Measurements from ENCODE around the gene FBXO31. TPM values are rescaled to one million over a fixed set of nuclear protein-coding genes. Genes with fewer than 3 reads are reported as not detected.

Gene FBXO31
- total RNA-seq, 2 donors from 2014 or later = 18.6 to 22.1 TPM

GRCh38 chr16:87335625-87336433 is 47.7 kb downstream of the FBXO31 start:
- Mint-ChIP-seq H3K4me1 (no peaks in the 10 kb centered on the region), H3K4me3 (no peak overlapping the region), H3K27ac (no peak overlapping the region), H3K27me3 (ENCODE audit: insufficient read depth) (no peaks in the 10 kb centered on the region), H3K36me3 (ENCODE audit: low read depth) (peaks cover 36% of the 10 kb centered on the region), H3K9me3 (no peaks in the 10 kb centered on the region)
- H3K4me3 ChIP-seq (ENCODE audit: low read length) = no peak overlapping the region
- no peaks in the 10 kb centered on the region for H3K4me1 ChIP-seq (ENCODE audit: control insufficient read depth, insufficient read depth, low read length)
- DNase-seq = no peak
- 92 to 97% methylated on average over 13 to 19 of the region's 19 CpGs for WGBS, 2 experiments (ENCODE audit: insufficient coverage in 1 of 2, insufficient read length in 1 of 2)
- no peak for TF ChIP-seq CTCF (conservative IDR thresholded peaks at IDR 0.05)
- peaks cover 3% of the 10 kb centered on the region for H3K36me3 ChIP-seq (ENCODE audit: control insufficient read depth, insufficient read depth, low read length)
- no peak overlapping the region for H3K9ac ChIP-seq (ENCODE audit: extremely low read depth, low read length, poor library complexity, severe bottlenecking)
- H3K27ac ChIP-seq (ENCODE audit: low read depth, low read length) = no peak overlapping the region
- H3K9me3 ChIP-seq (ENCODE audit: control insufficient read depth, low read length) = no peaks in the 10 kb centered on the region
- no peaks in the 10 kb centered on the region for H3K27me3 ChIP-seq (ENCODE audit: control insufficient read depth, insufficient read depth, low read length, poor library complexity, severe bottlenecking)

- no peaks in the 10 kb centered on the region for H3K27me3 Mint-ChIP-seq (ENCODE audit: insufficient read depth)
- H3K4me1 Mint-ChIP-seq = no peaks in the 10 kb centered on the region
- H3K4me3 ChIP-seq (ENCODE audit: low read length) = no peak overlapping the region
- H3K27me3 ChIP-seq (ENCODE audit: control insufficient read depth, insufficient read depth, low read length, poor library complexity, severe bottlenecking) = no peaks in the 10 kb centered on the region
- H3K9ac ChIP-seq (ENCODE audit: extremely low read depth, low read length, poor library complexity, severe bottlenecking) = no peak overlapping the region
- H3K4me1 ChIP-seq (ENCODE audit: control insufficient read depth, insufficient read depth, low read length) = no peaks in the 10 kb centered on the region
- H3K9me3 ChIP-seq (ENCODE audit: control insufficient read depth, low read length) = no peaks in the 10 kb centered on the region
- no peak overlapping the region for H3K27ac ChIP-seq (ENCODE audit: low read depth, low read length)
- no peak overlapping the region for H3K4me3 Mint-ChIP-seq
- DNase-seq = no peak
- no peak overlapping the region for H3K27ac Mint-ChIP-seq
- H3K36me3 Mint-ChIP-seq (ENCODE audit: low read depth) = peaks cover 38% of the 10 kb centered on the region
- H3K36me3 ChIP-seq (ENCODE audit: control insufficient read depth, insufficient read depth, low read length) = peaks cover 5% of the 10 kb centered on the region
- H3K9me3 Mint-ChIP-seq = no peaks in the 10 kb centered on the region
- whole genome bisulfite sequencing, 2 experiments (ENCODE audit: insufficient coverage in 1 of 2, insufficient read length in 1 of 2) = 89 to 90% methylated on average over 8 to 29 of the region's 29 CpGs
- no peak for TF ChIP-seq CTCF (conservative IDR thresholded peaks at IDR 0.05)
Observed at GRCh38 chr16:87334651-87335624, 48.6 kb downstream of the FBXO31 start.

GRCh38 chr16:87333581-87334331 is 49.8 kb downstream of the FBXO31 start:
- TF ChIP-seq CTCF (conservative IDR thresholded peaks at IDR 0.05) = no peak
- peaks cover 34% of the 10 kb centered on the region for H3K36me3 Mint-ChIP-seq (ENCODE audit: low read depth)
- H3K27ac Mint-ChIP-seq = no peak overlapping the region
- Histone ChIP-seq H3K27me3 (ENCODE audit: control insufficient read depth, insufficient read depth, low read length, poor library complexity, severe bottlenecking) (no peaks in the 10 kb centered on the region), H3K36me3 (ENCODE audit: control insufficient read depth, insufficient read depth, low read length) (peaks cover 14% of the 10 kb centered on the region), H3K27ac (ENCODE audit: low read depth, low read length) (no peak overlapping the region), H3K4me3 (ENCODE audit: low read length) (no peak overlapping the region), H3K9ac (ENCODE audit: extremely low read depth, low read length, poor library complexity, severe bottlenecking) (no peak overlapping the region), H3K4me1 (ENCODE audit: control insufficient read depth, insufficient read depth, low read length) (no peaks in the 10 kb centered on the region), H3K9me3 (ENCODE audit: control insufficient read depth, low read length) (no peaks in the 10 kb centered on the region)
- no peaks in the 10 kb centered on the region for H3K4me1 Mint-ChIP-seq
- H3K4me3 Mint-ChIP-seq = no peak overlapping the region
- H3K9me3 Mint-ChIP-seq = no peaks in the 10 kb centered on the region
- WGBS, 2 experiments (ENCODE audit: insufficient coverage in 1 of 2, insufficient read length in 1 of 2) = 95 to 96% methylated on average over 32 to 41 of the region's 41 CpGs
- DNase-seq = no peak
- H3K27me3 Mint-ChIP-seq (ENCODE audit: insufficient read depth) = no peaks in the 10 kb centered on the region

All from endodermal cell (in vitro differentiated cells).